Epithelial cell of esophagus (primary cell): ENCODE results near the gene NKX6-2.
"Not testable (repeated sequence)": the region's sequence is repeated elsewhere in the genome, so short reads cannot be mapped to it uniquely, and the experiment has no call there.

ENCODE experiments used
- DNase-seq: peaks from one replicate; pipeline ENCODE4 v3.0.0; 2010; ENCODE audit warnings: low read depth
- H3K4me3 ChIP-seq: 2 replicates; pipeline ENCODE4 v1.5.1; 2011; ENCODE audit warnings: mild to moderate bottlenecking, low read length, control low read depth
- CTCF ChIP-seq: IDR thresholded peaks from 2 replicates; pipeline ENCODE4 v1.5.1; 2011; ENCODE audit warnings: low read depth, mild to moderate bottlenecking, low read length, control low read depth, inconsistent platforms; ENCODE audit not compliant: insufficient read depth; ENCODE audit errors: missing control alignments

NKX6-2 gene

DNA sequence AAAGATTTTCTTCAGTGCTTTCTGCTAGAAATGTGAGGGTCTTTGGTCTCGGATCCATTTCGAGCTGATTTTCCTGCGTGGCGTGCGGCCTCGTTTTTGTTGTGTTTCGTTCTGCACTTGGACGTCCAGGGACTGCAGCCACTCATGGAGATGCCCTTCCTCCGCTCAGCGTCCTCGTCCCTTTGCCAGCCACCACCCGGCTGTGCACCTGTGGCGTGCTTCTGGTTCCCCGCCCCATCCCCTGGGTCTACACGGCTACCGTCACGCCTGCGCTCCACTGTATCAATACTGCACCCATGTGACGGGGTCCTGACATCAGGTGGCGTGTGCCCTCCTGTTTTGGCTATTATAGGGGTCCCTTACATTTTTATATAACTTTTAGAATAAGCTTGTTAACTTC, 42.7 kb upstream of the NKX6-2 start:
- no peak for DNase-seq
- no peak overlapping the region for H3K4me3 ChIP-seq
- TF ChIP-seq CTCF, result no peak

- no peak overlapping the region for H3K4me3 ChIP-seq
- no peak for DNase-seq
- no peak for TF ChIP-seq CTCF
These were observed 42.1 kb upstream of the NKX6-2 start for GRCh38 chr10:132827861-132828539.

DNA sequence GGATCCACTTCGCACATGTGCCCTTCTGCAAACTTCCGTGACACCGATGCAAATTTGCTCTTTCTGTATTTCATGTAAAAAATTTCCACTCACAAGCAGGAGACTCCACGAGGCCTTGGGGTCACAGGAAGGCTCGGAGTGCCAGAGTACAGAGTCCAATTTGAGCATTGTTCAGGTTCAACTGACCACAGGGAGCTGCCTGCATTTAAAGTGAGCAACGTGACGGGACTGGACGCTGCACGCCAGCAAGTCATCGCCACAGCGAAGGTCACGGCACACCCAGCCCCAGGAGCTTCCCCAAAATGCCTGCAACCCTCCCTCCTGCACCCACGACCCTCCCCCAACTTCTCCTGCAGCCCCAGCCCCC, 41.5 kb upstream of the NKX6-2 start:
- no peak for TF ChIP-seq CTCF
- no peak for DNase-seq

GRCh38 chr10:132826524-132827422, 40.8 kb upstream of the NKX6-2 start:
- TF ChIP-seq CTCF, result no peak
- DNase-seq, result no peak

More for the DNA sequence above, 41.5 kb upstream of the NKX6-2 start:
- no peak overlapping the region for H3K4me3 ChIP-seq

DNA sequence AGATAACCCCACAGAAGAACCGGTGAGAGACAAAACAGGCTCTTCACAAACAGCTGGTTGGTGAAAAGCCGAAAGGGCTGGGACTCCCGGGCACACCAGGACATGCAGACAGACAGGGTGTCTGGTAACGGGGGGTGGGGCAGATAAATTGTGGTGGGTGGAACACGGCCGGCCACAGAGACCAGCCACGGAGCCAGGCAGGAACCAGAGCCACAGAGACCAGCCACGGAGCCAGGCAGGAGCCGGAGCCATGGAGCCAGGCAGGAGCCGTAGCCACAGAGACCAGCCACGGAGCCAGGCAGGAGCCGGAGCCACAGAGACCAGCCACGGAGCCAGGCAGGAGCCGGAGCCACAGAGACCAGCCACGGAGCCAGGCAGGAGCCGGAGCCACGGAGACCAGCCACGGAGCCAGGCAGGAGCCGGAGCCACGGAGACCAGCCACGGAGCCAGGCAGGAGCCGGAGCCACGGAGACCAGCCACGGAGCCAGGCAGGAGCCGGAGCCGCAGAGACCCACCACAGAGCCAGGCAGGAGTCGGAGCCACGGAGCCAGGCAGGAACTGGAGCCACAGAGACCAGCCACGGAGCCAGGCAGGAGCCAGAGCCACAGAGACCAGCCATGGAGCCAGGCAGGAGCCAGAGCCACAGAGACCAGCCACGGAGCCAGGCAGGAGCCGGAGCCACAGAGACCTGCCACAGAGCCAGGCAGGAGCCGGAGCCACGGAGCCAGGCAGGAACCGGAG, 40.0 kb upstream of the NKX6-2 start:
- not testable (repeated sequence) for H3K4me3 ChIP-seq, DNase-seq

More at GRCh38 chr10:132826524-132827422, 40.8 kb upstream of the NKX6-2 start:
- no peak overlapping the region for H3K4me3 ChIP-seq

- no peak overlapping the region for H3K4me3 ChIP-seq
- DNase-seq, result no peak
- TF ChIP-seq CTCF, result no peak
These were observed 34.1 kb upstream of the NKX6-2 start for GRCh38 chr10:132820056-132820455.

GRCh38 chr10:132817701-132818211, 31.8 kb upstream of the NKX6-2 start:
- TF ChIP-seq CTCF, result no peak
- no peak overlapping the region for H3K4me3 ChIP-seq
- DNase-seq, result no peak
